Naive thymus-derived CD8-positive, alpha-beta T cell (primary cell): ENCODE results near the gene PLEKHA5. TPM values are rescaled to one million over a fixed set of nuclear protein-coding genes. Genes with fewer than 3 reads are reported as not detected.

ENCODE experiments used
- ATAC-seq, 2 donors: fragments of 150-1000 bp; cut with Tn5 transposase in 1 of 2; sonication (Bioruptor Pico), chemical (Tn5 transposase) in 1 of 2; 1 replicate in 1 of 2; 2 replicates in 1 of 2; pipeline ENCODE4 v1.10.0; 2021; ENCODE audit warnings: mild to moderate bottlenecking in 2 of 2, moderate library complexity in 2 of 2
- POLR2A ChIA-PET: fragments of 350-600 bp; sonication (Branson Sonifier 250); formaldehyde crosslinking; loops from one replicate; lab custom pipeline; 2021; ENCODE audit warnings: antibody characterized with exemption; lab: Charles Lee
- DNase-seq, 10 donors: peaks; one replicate each; pipeline versions ENCODE4 v3.0.0 to v3.0.0-alpha.2; 2020 to 2022
- H3K27ac Mint-ChIP-seq, 10 donors: one replicate each; pipeline ENCODE4 v1.8.0; 2020 to 2022; ENCODE audit warnings: mild to moderate bottlenecking in 10 of 10, mixed read lengths in 10 of 10, moderate library complexity in 4 of 10, inconsistent platforms in 1 of 10
- H3K27me3 Mint-ChIP-seq, 5 donors: one replicate each; pipeline ENCODE4 v1.8.0; 2021 to 2022; ENCODE audit warnings: mixed read lengths in 5 of 5
- H3K36me3 Mint-ChIP-seq, 3 donors: one replicate each; pipeline ENCODE4 v1.8.0; 2020 to 2022; ENCODE audit warnings: mixed read lengths in 3 of 3, mild to moderate bottlenecking in 2 of 3, inconsistent platforms in 1 of 3
- H3K4me1 Mint-ChIP-seq, 4 donors: one replicate each; pipeline ENCODE4 v1.8.0; 2021 to 2022; ENCODE audit warnings: mixed read lengths in 4 of 4
- H3K4me3 Mint-ChIP-seq, 10 donors: one replicate each; pipeline ENCODE4 v1.8.0; 2020 to 2022; ENCODE audit warnings: mild to moderate bottlenecking in 10 of 10, mixed read lengths in 10 of 10, moderate library complexity in 6 of 10, inconsistent platforms in 1 of 10
- H3K9me3 Mint-ChIP-seq, 9 donors: one replicate each; pipeline ENCODE4 v1.8.0; 2020 to 2022; ENCODE audit warnings: mixed read lengths in 9 of 9, mild to moderate bottlenecking in 3 of 9, inconsistent platforms in 1 of 9, moderate library complexity in 1 of 9
- polyA plus RNA-seq, 3 donors: library from polyadenylated mRNA; unstranded; fragments of 300-500 nt; fragmentation: Illumina TruSeq; gene quantifications; one replicate each; pipeline ENCODE4 v1.2.3, GENCODE V29; 2021
- total RNA-seq, 8 experiments: library from RNA in 2 of 8; stranded (reverse) in 2 of 8; gene quantifications; one replicate each; pipeline ENCODE4 v1.2.3 and lab custom pipeline; 2021 to 2026

Gene PLEKHA5
- total and polyA plus RNA-seq, 5 experiments from 2014 or later: 0.37 to 2.7 (median 0.61) TPM

DNA sequence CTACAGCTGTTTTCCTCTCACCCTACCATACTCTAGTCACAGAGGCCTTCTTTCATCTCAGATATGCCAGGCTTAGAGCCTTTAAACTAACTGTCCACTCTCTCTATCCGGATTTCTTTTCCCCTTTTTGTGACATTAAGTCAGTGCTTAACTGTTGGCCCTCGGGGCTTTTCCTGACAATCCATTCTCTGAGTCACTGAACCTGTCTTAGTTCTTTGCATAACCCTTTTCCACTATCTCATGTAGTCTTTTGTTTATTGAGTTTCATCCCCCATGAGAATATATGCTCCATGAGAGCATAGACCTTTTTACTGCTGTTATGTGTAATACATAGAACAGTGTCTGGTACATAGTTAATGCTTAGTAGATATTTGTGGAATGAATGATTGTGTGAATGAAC is 68.7 kb downstream of the PLEKHA5 start:
- H3K4me3 Mint-ChIP-seq: no peak overlapping the region
- no peaks in the 10 kb centered on the region for H3K27me3 Mint-ChIP-seq
- H3K4me1 Mint-ChIP-seq: no peaks in the 10 kb centered on the region
- no peaks in the 10 kb centered on the region for H3K36me3 Mint-ChIP-seq
- POLR2A ChIA-PET: no interaction called here
- no peak for ATAC-seq
- DNase-seq: no peak
- no peak overlapping the region for H3K27ac Mint-ChIP-seq
- no peaks in the 10 kb centered on the region for H3K9me3 Mint-ChIP-seq

DNA sequence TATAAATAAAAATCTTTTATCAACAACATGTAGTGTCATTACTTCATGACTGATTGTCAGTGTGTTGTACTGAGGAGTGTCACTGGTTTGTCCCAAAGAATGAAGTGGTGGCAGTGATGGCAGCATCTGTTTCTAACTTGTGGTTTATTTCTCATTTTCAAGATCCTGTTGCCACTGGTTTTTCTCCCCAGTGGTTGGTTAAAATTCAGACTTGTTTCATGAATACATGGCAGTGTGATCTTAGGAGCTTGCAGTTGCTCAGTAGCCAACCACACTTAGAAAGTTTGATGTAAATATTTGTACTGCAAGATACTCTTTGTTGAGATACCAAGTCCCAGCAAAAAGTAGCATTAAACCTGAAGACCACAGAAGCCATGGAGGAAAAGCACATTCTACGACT is 69.8 kb downstream of the PLEKHA5 start:
- DNase-seq (no peak), ATAC-seq (no peak)
- Mint-ChIP-seq H3K4me3 (no peak overlapping the region), H3K4me1 (no peaks in the 10 kb centered on the region), H3K9me3 (no peaks in the 10 kb centered on the region), H3K36me3 (no peaks in the 10 kb centered on the region), H3K27me3 (no peaks in the 10 kb centered on the region), H3K27ac (no peak overlapping the region)
- POLR2A ChIA-PET: no interaction called here

GRCh38 chr12:19200261-19200660 is 70.7 kb downstream of the PLEKHA5 start:
- no peaks in the 10 kb centered on the region for H3K27me3 Mint-ChIP-seq
- no peaks in the 10 kb centered on the region for H3K4me1 Mint-ChIP-seq
- DNase-seq (no peak), ATAC-seq (no peak)
- no peak overlapping the region for H3K27ac Mint-ChIP-seq
- H3K9me3 Mint-ChIP-seq: no peaks in the 10 kb centered on the region
- H3K4me3 Mint-ChIP-seq: no peak overlapping the region
- POLR2A ChIA-PET: no interaction called here
- no peaks in the 10 kb centered on the region for H3K36me3 Mint-ChIP-seq

DNA sequence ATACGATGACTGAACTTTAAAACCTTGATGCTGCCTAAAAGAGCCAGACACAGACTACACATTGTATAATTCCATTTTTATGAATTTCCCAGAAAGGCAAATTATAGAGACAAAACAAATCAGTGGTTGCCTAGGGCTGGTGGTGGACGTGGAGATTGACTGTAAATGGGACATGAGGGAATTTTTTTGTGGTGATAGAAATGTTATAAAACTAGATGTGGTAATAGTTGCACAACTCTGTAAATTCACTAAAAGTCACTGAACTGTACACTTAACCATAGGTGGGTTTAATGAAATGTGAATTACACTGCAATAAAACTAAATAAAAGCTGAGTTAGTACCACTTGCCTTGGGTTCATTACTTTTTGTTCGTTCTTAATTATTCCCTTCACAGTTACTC is 72.1 kb downstream of the PLEKHA5 start:
- no peaks in the 10 kb centered on the region for H3K36me3 Mint-ChIP-seq
- H3K4me3 Mint-ChIP-seq: no peak overlapping the region
- no peak for DNase-seq
- H3K27me3 Mint-ChIP-seq: no peaks in the 10 kb centered on the region
- no peaks in the 10 kb centered on the region for H3K4me1 Mint-ChIP-seq
- POLR2A ChIA-PET: no interaction called here
- H3K9me3 Mint-ChIP-seq: no peaks in the 10 kb centered on the region
- no peak overlapping the region for H3K27ac Mint-ChIP-seq
- no peak for ATAC-seq

GRCh38 chr12:19203013-19203412 is 73.5 kb downstream of the PLEKHA5 start:
- H3K4me1 Mint-ChIP-seq: no peaks in the 10 kb centered on the region
- DNase-seq (no peak), ATAC-seq (no peak)
- no peaks in the 10 kb centered on the region for H3K9me3 Mint-ChIP-seq
- no peaks in the 10 kb centered on the region for H3K36me3 Mint-ChIP-seq
- no peaks in the 10 kb centered on the region for H3K27me3 Mint-ChIP-seq
- H3K27ac Mint-ChIP-seq: no peak overlapping the region
- POLR2A ChIA-PET: no interaction called here
- no peak overlapping the region for H3K4me3 Mint-ChIP-seq

GRCh38 chr12:19203539-19204506 is 74.3 kb downstream of the PLEKHA5 start:
- H3K36me3 Mint-ChIP-seq: peaks cover 0 to 5% (median 3%) of the 10 kb centered on the region in 3 donors
- POLR2A ChIA-PET: no interaction called here
- H3K27me3 Mint-ChIP-seq: no peaks in the 10 kb centered on the region
- DNase-seq (no peak), ATAC-seq (no peak)
- peaks cover 0 to 4% (median 0%) of the 10 kb centered on the region in 9 donors for H3K9me3 Mint-ChIP-seq
- no peak overlapping the region for H3K27ac Mint-ChIP-seq
- no peak overlapping the region for H3K4me3 Mint-ChIP-seq
- H3K4me1 Mint-ChIP-seq: no peaks in the 10 kb centered on the region

GRCh38 chr12:19205120-19205519 is 75.6 kb downstream of the PLEKHA5 start:
- ATAC-seq (no peak), DNase-seq (no peak)
- Mint-ChIP-seq H3K36me3 (peaks cover 0 to 12% (median 10%) of the 10 kb centered on the region in 3 donors), H3K9me3 (peaks cover 0 to 10% (median 0%) of the 10 kb centered on the region in 9 donors), H3K4me1 (no peaks in the 10 kb centered on the region), H3K27ac (no peak overlapping the region), H3K27me3 (peaks cover 0 to 1% (median 0%) of the 10 kb centered on the region in 5 donors), H3K4me3 (no peak overlapping the region)
- POLR2A ChIA-PET: no interaction called here

DNA sequence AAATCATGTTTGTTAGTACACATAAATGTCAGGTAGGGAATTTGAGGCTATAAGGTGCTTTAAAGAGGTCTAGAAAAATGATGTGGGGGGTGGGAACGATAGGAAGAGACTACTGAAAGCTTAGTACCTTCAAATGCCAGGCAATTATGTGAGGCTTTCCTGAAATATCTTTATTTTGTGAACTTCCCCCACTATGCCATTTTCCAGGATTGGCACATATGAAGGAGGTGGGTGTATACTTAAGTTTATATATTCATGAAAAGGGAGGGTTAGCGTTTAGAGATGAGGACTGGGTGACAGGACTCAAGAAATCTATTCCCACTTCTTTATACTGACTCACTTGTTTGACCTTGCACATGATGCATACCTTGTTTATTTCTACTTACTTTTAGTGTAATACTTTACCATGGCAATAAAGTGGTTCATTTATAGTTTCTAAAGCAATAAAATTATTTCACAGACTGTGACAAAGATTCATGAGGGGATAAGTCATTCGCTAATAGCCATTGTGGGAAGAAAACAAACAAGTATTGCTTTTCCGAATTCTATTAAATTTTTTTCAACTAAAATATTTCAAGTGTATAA is 77.1 kb downstream of the PLEKHA5 start:
- Mint-ChIP-seq H3K9me3 (peaks cover 0 to 10% (median 0%) of the 10 kb centered on the region in 9 donors), H3K27ac (no peak overlapping the region), H3K4me1 (no peaks in the 10 kb centered on the region), H3K27me3 (peaks cover 0 to 1% (median 0%) of the 10 kb centered on the region in 5 donors), H3K36me3 (peaks cover 0 to 12% (median 10%) of the 10 kb centered on the region in 3 donors), H3K4me3 (no peak overlapping the region)
- no peak for ATAC-seq
- DNase-seq: no peak
- POLR2A ChIA-PET: no interaction called here

- Mint-ChIP-seq H3K27me3 (peaks cover 0 to 1% (median 0%) of the 10 kb centered on the region in 5 donors), H3K9me3 (peaks cover 0 to 10% (median 0%) of the 10 kb centered on the region in 9 donors), H3K4me1 (no peaks in the 10 kb centered on the region), H3K27ac (no peak overlapping the region), H3K4me3 (no peak overlapping the region), H3K36me3 (peaks cover 0 to 12% (median 10%) of the 10 kb centered on the region in 3 donors)
- POLR2A ChIA-PET: no interaction called here
- ATAC-seq (no peak), DNase-seq (no peak)
These were observed 78.9 kb downstream of the PLEKHA5 start for GRCh38 chr12:19208456-19208855.

DNA sequence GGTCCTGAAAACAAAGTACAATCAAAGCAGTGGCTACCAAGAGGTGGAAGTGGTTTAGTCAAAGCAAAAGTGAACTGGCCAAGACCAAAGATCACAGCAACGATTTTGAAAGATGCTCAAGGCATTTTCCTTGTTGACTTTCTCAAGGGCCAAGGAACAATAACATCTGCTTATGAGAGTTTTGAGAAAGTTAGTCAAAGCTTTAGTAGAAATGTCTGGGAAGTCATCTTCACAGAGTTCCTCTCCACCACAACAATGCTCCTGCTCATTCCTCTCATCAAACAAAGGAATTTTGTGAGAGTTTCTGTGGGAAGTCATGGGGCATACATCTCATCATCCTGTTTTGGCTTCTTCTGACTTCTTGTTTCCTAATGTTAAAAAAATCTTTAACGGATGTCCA is 80.1 kb downstream of the PLEKHA5 start:
- Mint-ChIP-seq H3K27me3 (peaks cover 0 to 1% (median 0%) of the 10 kb centered on the region in 5 donors), H3K4me1 (no peaks in the 10 kb centered on the region), H3K36me3 (peaks cover 0 to 12% (median 10%) of the 10 kb centered on the region in 3 donors), H3K27ac (no peak overlapping the region), H3K9me3 (peaks cover 0 to 10% (median 0%) of the 10 kb centered on the region in 9 donors), H3K4me3 (no peak overlapping the region)
- POLR2A ChIA-PET: no interaction called here
- no peak for ATAC-seq
- no peak for DNase-seq

GRCh38 chr12:19211802-19212201 is 82.3 kb downstream of the PLEKHA5 start:
- no peaks in the 10 kb centered on the region for H3K4me1 Mint-ChIP-seq
- H3K4me3 Mint-ChIP-seq: no peak overlapping the region
- no peak for DNase-seq
- no peak overlapping the region for H3K27ac Mint-ChIP-seq
- POLR2A ChIA-PET: no interaction called here
- H3K27me3 Mint-ChIP-seq: peaks cover 0 to 1% (median 0%) of the 10 kb centered on the region in 5 donors
- H3K9me3 Mint-ChIP-seq: peaks cover 0 to 10% (median 0%) of the 10 kb centered on the region in 9 donors
- peaks cover 0 to 12% (median 10%) of the 10 kb centered on the region in 3 donors for H3K36me3 Mint-ChIP-seq
- ATAC-seq: no peak

DNA sequence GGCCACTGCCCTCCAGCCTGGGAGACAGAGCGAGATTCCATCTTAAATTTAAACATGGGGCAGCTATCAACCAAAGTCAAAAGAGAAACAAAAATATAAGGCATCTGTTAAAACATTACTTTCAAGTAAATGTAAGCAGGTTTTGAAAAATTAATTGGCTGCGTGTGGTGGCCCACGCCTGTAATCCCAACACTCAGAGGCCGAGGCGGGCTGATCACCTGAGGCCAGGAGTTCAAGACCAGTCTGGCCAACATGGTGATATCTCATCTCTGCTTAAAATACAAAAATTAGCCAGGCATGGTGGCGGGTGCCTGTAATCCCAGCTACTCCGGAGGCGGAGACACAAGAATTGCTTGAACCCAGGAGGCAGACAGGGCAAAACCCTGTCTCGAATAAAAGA is 82.7 kb downstream of the PLEKHA5 start:
- ATAC-seq (no peak), DNase-seq (no peak)
- Mint-ChIP-seq H3K36me3 (peaks cover 0 to 12% (median 10%) of the 10 kb centered on the region in 3 donors), H3K27me3 (peaks cover 0 to 1% (median 0%) of the 10 kb centered on the region in 5 donors), H3K27ac (no peak overlapping the region), H3K4me1 (no peaks in the 10 kb centered on the region), H3K4me3 (no peak overlapping the region), H3K9me3 (peaks cover 0 to 10% (median 0%) of the 10 kb centered on the region in 9 donors)
- POLR2A ChIA-PET: no interaction called here

DNA sequence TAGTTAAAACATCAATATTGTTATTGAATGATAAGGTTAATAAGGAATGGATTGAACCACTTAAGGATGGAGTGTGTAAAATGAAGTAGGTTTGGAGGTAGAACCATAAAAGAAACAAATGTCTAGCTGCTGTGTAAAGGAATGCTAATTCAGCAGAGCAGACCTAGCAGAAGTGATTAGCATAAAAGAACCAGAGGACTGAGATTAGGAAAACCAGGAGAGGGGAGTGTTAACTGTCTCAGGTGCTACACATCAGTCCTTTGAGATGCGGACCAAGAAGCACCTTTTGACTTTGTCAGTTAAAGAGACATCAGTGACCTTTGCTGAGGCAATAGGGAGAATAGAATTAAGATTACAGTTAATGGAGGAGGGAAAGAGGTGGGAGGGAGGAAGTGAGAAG is 84.5 kb downstream of the PLEKHA5 start:
- Mint-ChIP-seq H3K36me3 (peaks cover 0 to 6% (median 5%) of the 10 kb centered on the region in 3 donors), H3K9me3 (peaks cover 0 to 6% (median 0%) of the 10 kb centered on the region in 9 donors), H3K4me3 (no peak overlapping the region), H3K27ac (no peak overlapping the region), H3K27me3 (peaks cover 0 to 3% (median 0%) of the 10 kb centered on the region in 5 donors), H3K4me1 (no peaks in the 10 kb centered on the region)
- POLR2A ChIA-PET: no interaction called here
- ATAC-seq (no peak), DNase-seq (no peak)
